Measurements from ENCODE around the gene ADRA2C.

The ADRA2C gene

GRCh38 chr4:3777669-3778068, 11.5 kb downstream of the ADRA2C start:
- H2AFZ ChIP-seq (ENCODE audit: low read depth, low read length, severe bottlenecking), result no peak overlapping the region
- no peaks in the 10 kb centered on the region for H3F3A ChIP-seq (ENCODE audit: insufficient read depth)
- no peak overlapping the region for H3K9ac ChIP-seq (ENCODE audit: low read length)
- H3K9me3 ChIP-seq (ENCODE audit: insufficient read depth, low read length), result 0 out of 2 replicates have a peak, but pooled peaks cover 7% of the 10 kb centered on the region
- no peaks in the 10 kb centered on the region for H3K36me3 ChIP-seq (ENCODE audit: low read length)
- no peak overlapping the region for H3K4me3 ChIP-seq (ENCODE audit: insufficient read depth, low read length, poor library complexity, severe bottlenecking)
- no peak overlapping the region for H3K27ac ChIP-seq (ENCODE audit: low read depth, low read length)
- H3K9me2 ChIP-seq (replicated peaks; ENCODE audit: insufficient read depth, low read length), result no peaks in the 10 kb centered on the region
- no peaks in the 10 kb centered on the region for H3K27me3 ChIP-seq (ENCODE audit: low read length)
- H3K79me2 ChIP-seq (ENCODE audit: insufficient read depth, low read length), result no peaks in the 10 kb centered on the region
- no peak overlapping the region for H3K4me2 ChIP-seq (ENCODE audit: low read depth, low read length, poor library complexity, severe bottlenecking)
- TF ChIP-seq, protein P1, sequence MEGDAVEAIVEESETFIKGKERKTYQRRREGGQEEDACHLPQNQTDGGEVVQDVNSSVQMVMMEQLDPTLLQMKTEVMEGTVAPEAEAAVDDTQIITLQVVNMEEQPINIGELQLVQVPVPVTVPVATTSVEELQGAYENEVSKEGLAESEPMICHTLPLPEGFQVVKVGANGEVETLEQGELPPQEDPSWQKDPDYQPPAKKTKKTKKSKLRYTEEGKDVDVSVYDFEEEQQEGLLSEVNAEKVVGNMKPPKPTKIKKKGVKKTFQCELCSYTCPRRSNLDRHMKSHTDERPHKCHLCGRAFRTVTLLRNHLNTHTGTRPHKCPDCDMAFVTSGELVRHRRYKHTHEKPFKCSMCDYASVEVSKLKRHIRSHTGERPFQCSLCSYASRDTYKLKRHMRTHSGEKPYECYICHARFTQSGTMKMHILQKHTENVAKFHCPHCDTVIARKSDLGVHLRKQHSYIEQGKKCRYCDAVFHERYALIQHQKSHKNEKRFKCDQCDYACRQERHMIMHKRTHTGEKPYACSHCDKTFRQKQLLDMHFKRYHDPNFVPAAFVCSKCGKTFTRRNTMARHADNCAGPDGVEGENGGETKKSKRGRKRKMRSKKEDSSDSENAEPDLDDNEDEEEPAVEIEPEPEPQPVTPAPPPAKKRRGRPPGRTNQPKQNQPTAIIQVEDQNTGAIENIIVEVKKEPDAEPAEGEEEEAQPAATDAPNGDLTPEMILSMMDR (IDR thresholded peaks at IDR 0.05; ENCODE audit: insufficient read depth, low read length, poor library complexity, severe bottlenecking), result no peak
- no peak for TF ChIP-seq EZH2phosphoT487 (conservative IDR thresholded peaks at IDR 0.05; ENCODE audit: low read length)
- H4K20me1 ChIP-seq (ENCODE audit: low read depth, low read length), result no peaks in the 10 kb centered on the region

- Histone ChIP-seq H2AFZ (ENCODE audit: low read depth, low read length, severe bottlenecking) (no peak overlapping the region), H3K27me3 (ENCODE audit: low read length) (no peaks in the 10 kb centered on the region), H4K20me1 (ENCODE audit: low read depth, low read length) (no peaks in the 10 kb centered on the region), H3K4me3 (ENCODE audit: insufficient read depth, low read length, poor library complexity, severe bottlenecking) (no peak overlapping the region), H3K4me2 (ENCODE audit: low read depth, low read length, poor library complexity, severe bottlenecking) (no peak overlapping the region), H3K9me2 (replicated peaks; ENCODE audit: insufficient read depth, low read length) (no peaks in the 10 kb centered on the region), H3F3A (ENCODE audit: insufficient read depth) (no peaks in the 10 kb centered on the region), H3K79me2 (ENCODE audit: insufficient read depth, low read length) (no peaks in the 10 kb centered on the region), H3K36me3 (ENCODE audit: low read length) (no peaks in the 10 kb centered on the region), H3K27ac (ENCODE audit: low read depth, low read length) (no peak overlapping the region), H3K9me3 (ENCODE audit: insufficient read depth, low read length) (0 out of 2 replicates have a peak, but pooled peaks cover 7% of the 10 kb centered on the region), H3K9ac (ENCODE audit: low read length) (no peak overlapping the region)
- TF ChIP-seq, protein P1 (IDR thresholded peaks at IDR 0.05; ENCODE audit: insufficient read depth, low read length, poor library complexity, severe bottlenecking), result no peak
- TF ChIP-seq EZH2phosphoT487 (conservative IDR thresholded peaks at IDR 0.05; ENCODE audit: low read length), result no peak
Observed at GRCh38 chr4:3779509-3779908, 13.3 kb downstream of the ADRA2C start.

DNA sequence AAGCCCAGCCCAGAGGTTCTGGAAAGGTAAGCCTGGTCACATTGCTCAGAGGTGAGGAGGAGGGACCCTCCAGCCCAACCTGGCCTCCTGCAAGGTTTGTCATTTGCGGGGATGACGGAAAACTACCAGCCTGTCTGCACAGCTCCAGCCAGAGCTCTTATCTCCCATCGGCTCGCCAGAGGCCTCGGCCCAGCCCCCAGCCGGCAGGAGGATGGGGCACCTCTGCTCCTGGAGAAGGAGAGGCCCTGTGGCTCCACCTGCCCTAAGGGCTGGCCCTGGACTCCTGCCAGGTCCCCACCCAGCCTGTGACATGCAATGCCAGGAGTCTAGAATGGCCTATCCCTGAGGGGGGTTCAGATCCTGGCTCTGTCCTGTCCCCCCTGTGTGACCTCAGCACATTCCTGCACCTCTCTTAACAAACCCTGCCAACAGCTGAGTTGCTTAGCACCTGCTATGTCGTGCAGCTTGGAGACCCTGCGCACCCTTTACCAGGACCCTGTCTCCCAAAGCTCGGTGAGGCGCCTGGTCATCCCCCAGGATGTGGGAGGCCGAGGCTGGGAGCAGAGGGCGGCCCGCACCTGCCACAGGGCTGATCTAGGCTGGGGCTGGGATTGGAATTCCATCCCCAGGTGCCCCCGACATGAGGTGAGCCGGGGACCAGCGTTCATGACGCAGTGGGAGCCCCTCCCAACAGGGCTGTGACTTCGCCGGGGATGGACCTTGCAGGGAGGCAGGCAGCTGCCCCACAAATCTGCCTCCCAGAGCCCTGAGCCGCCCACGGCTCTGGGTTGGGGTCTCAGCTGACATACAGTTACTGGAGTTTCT, 14.4 kb downstream of the ADRA2C start:
- H3K79me2 ChIP-seq (ENCODE audit: insufficient read depth, low read length), result no peaks in the 10 kb centered on the region
- TF ChIP-seq, protein P1 (IDR thresholded peaks at IDR 0.05; ENCODE audit: insufficient read depth, low read length, poor library complexity, severe bottlenecking), result no peak
- no peak for TF ChIP-seq EZH2phosphoT487 (conservative IDR thresholded peaks at IDR 0.05; ENCODE audit: low read length)
- H3K4me2 ChIP-seq (ENCODE audit: low read depth, low read length, poor library complexity, severe bottlenecking), result no peak overlapping the region
- H3K9ac ChIP-seq (ENCODE audit: low read length), result no peak overlapping the region
- no peaks in the 10 kb centered on the region for H3K36me3 ChIP-seq (ENCODE audit: low read length)
- H3K27ac ChIP-seq (ENCODE audit: low read depth, low read length), result no peak overlapping the region
- H4K20me1 ChIP-seq (ENCODE audit: low read depth, low read length), result no peaks in the 10 kb centered on the region
- H3K27me3 ChIP-seq (ENCODE audit: low read length), result no peaks in the 10 kb centered on the region
- no peak overlapping the region for H2AFZ ChIP-seq (ENCODE audit: low read depth, low read length, severe bottlenecking)
- no peak overlapping the region for H3K4me3 ChIP-seq (ENCODE audit: insufficient read depth, low read length, poor library complexity, severe bottlenecking)
- no peaks in the 10 kb centered on the region for H3F3A ChIP-seq (ENCODE audit: insufficient read depth)
- H3K9me2 ChIP-seq (replicated peaks; ENCODE audit: insufficient read depth, low read length), result no peaks in the 10 kb centered on the region
- H3K9me3 ChIP-seq (ENCODE audit: insufficient read depth, low read length), result 0 out of 2 replicates have a peak, but pooled peaks cover 7% of the 10 kb centered on the region

All from SU-DHL-6 (cell line).